GM19468 (cell line): ENCODE data around the gene IFI30.

Source experiments
- ATAC-seq: cut with Tn5 transposase; IDR thresholded peaks from one replicate; pipeline ENCODE4 v1.9.1; 2021; ENCODE audit warnings: mild to moderate bottlenecking, moderate library complexity, moderate number of reproducible peaks; ENCODE audit not compliant: unreplicated experiment; ENCODE audit errors: extremely low read depth

IFI30 gene

GRCh38 chr19:18220632-18221275 is 47.1 kb downstream of the IFI30 start:
- ATAC-seq: no peak

- no peak for ATAC-seq
Measured at GRCh38 chr19:18221815-18222725, 48.5 kb downstream of the IFI30 start.

GRCh38 chr19:18223860-18224524 is 50.4 kb downstream of the IFI30 start:
- ATAC-seq: no peak

- ATAC-seq: peak; percentile 67
Measured at GRCh38 chr19:18224525-18225354, 51.1 kb downstream of the IFI30 start.

- no peak for ATAC-seq
Measured at GRCh38 chr19:18225355-18225701, 51.7 kb downstream of the IFI30 start.

GRCh38 chr19:18225702-18226468 is 52.3 kb downstream of the IFI30 start, which contains the start of gene PDE4C:
Gene PDE4C (minus strand): TSS chr19:18226438. CDS start chr19:18226415, 23 bp downstream.
- no peak for ATAC-seq

- no peak for ATAC-seq
Measured at GRCh38 chr19:18226956-18227780, 53.6 kb downstream of the IFI30 start.
